Keratinocyte (primary cell): ENCODE measurements around the gene RPL27A. TPM values are rescaled to one million over a fixed set of nuclear protein-coding genes. Genes with fewer than 3 reads are reported as not detected.
A peak's percentile ranks its signal among the peaks of the same experiment; 100 is the strongest.

ENCODE experiments used
- DNase-seq: peaks from one replicate; pipeline ENCODE4 v3.0.0-alpha.2; 2011; ENCODE audit warnings: low read depth, missing footprints, low spot score
- FAIRE-seq: peaks from 2 replicates; lab custom pipeline; 2011; peaks lifted over from hg19 to GRCh38; lab: Jason Lieb, UNC
- H2AFZ ChIP-seq: 2 replicates; pipeline ENCODE4 v1.6.0; 2012; ENCODE audit warnings: low read length, control low read depth, inconsistent platforms; ENCODE audit not compliant: control insufficient read depth
- H3K27ac ChIP-seq: 2 replicates; pipeline ENCODE4 v1.5.1; 2011; ENCODE audit warnings: low read length; ENCODE audit not compliant: control insufficient read depth, insufficient read depth
- H3K27me3 ChIP-seq: 3 replicates; pipeline ENCODE4 v1.6.0; 2011; ENCODE audit warnings: low read length; ENCODE audit not compliant: control insufficient read depth, insufficient read depth; ENCODE audit errors: extremely low read depth
- H3K36me3 ChIP-seq, 2 experiments: 2 replicates in 1 of 2; 3 replicates in 1 of 2; pipeline ENCODE4 v1.5.1; 2011; ENCODE audit warnings: low read length in 2 of 2, mild to moderate bottlenecking in 1 of 2; ENCODE audit not compliant: control insufficient read depth in 2 of 2, insufficient read depth in 2 of 2; ENCODE audit errors: extremely low read depth in 1 of 2
- H3K4me1 ChIP-seq: 3 replicates; pipeline ENCODE4 v1.5.1; 2011; ENCODE audit warnings: low read length; ENCODE audit not compliant: control insufficient read depth, insufficient read depth; ENCODE audit errors: extremely low read depth
- H3K4me2 ChIP-seq: 3 replicates; pipeline ENCODE4 v1.6.0; 2011; ENCODE audit warnings: low read depth, low read length; ENCODE audit not compliant: control insufficient read depth, insufficient read depth; ENCODE audit errors: extremely low read depth
- H3K4me3 ChIP-seq, 3 experiments: fragments of 200-600 bp in 1 of 3; sonication (generic) in 1 of 3; 2 replicates in 2 of 3; 3 replicates in 1 of 3; pipeline ENCODE4 v1.5.1; 2011 to 2016; ENCODE audit warnings: low read length in 3 of 3, mild to moderate bottlenecking in 3 of 3, control low read depth in 2 of 3, inconsistent platforms in 1 of 3, low read depth in 1 of 3, mixed read lengths in 1 of 3, mixed run types in 1 of 3, moderate library complexity in 1 of 3; ENCODE audit not compliant: control insufficient read depth in 2 of 3, insufficient read depth in 2 of 3; ENCODE audit errors: extremely low read depth in 1 of 3
- H3K79me2 ChIP-seq: 2 replicates; pipeline ENCODE4 v1.6.0; 2012; ENCODE audit warnings: low read length; ENCODE audit not compliant: control insufficient read depth, insufficient read depth
- H3K9ac ChIP-seq: 3 replicates; pipeline ENCODE4 v1.6.0; 2011; ENCODE audit warnings: low read length; ENCODE audit not compliant: control insufficient read depth, insufficient read depth; ENCODE audit errors: extremely low read depth
- H3K9me1 ChIP-seq: 3 replicates; pipeline ENCODE4 v1.6.0; 2011; ENCODE audit warnings: low read length; ENCODE audit not compliant: control insufficient read depth, insufficient read depth; ENCODE audit errors: extremely low read depth
- H3K9me3 ChIP-seq: 2 replicates; pipeline ENCODE4 v1.5.1; 2012; ENCODE audit warnings: low read depth, low read length; ENCODE audit not compliant: control insufficient read depth
- H4K20me1 ChIP-seq: 3 replicates; pipeline ENCODE4 v1.6.0; 2011; ENCODE audit warnings: low read length; ENCODE audit not compliant: control insufficient read depth, insufficient read depth; ENCODE audit errors: extremely low read depth
- EZH2 ChIP-seq: IDR thresholded peaks from one replicate; pipeline ENCODE4 v1.6.1; 2012; ENCODE audit warnings: inconsistent platforms, mild to moderate bottlenecking, low read length, moderate library complexity
- dilution Hi-C: fragments of 300-500 bp; cut with MboI; formaldehyde crosslinking; loops from one replicate; pipeline ENCODE4 v1.7.0; 2020; ENCODE audit warnings: low sequenced_read_pairs; ENCODE audit not compliant: extremely low pct_ligation_motif_present
- polyA plus RNA-seq, 5 experiments: library from polyadenylated mRNA; depleted of rRNA in 3 of 5; stranded (reverse) in 3 of 5; stranded (forward) in 1 of 5; unstranded in 1 of 5; fragments of >200 nt; gene quantifications; 1 replicate in 1 of 5; 2 replicates in 3 of 5; 3 replicates in 1 of 5; pipeline versions ENCODE4 v1.2.1 to v1.2.3, GENCODE V29; 2011 to 2012; ENCODE audit warnings: missing spikeins in 2 of 5, low read depth in 1 of 5, low replicate concordance in 1 of 5
- TF ChIP-seq, protein P1 (sequence below), 3 experiments: IDR thresholded peaks in 1 of 3; conservative IDR thresholded peaks in 1 of 3; optimal IDR thresholded peaks in 1 of 3; 2 replicates in 2 of 3; 3 replicates in 1 of 3; pipeline versions ENCODE3 to v1.5.1; 2011; ENCODE audit warnings: low read length in 3 of 3, mild to moderate bottlenecking in 3 of 3, moderate library complexity in 2 of 3, control low read depth in 1 of 3, inconsistent platforms in 1 of 3; ENCODE audit not compliant: insufficient read depth in 2 of 3; ENCODE audit errors: extremely low read depth in 1 of 3

Gene RPL27A
- polyA plus RNA-seq, 1 donor (not counting 4 experiments of a cell fraction or from before 2014, with no cell fraction given), result 1,483 TPM

DNA sequence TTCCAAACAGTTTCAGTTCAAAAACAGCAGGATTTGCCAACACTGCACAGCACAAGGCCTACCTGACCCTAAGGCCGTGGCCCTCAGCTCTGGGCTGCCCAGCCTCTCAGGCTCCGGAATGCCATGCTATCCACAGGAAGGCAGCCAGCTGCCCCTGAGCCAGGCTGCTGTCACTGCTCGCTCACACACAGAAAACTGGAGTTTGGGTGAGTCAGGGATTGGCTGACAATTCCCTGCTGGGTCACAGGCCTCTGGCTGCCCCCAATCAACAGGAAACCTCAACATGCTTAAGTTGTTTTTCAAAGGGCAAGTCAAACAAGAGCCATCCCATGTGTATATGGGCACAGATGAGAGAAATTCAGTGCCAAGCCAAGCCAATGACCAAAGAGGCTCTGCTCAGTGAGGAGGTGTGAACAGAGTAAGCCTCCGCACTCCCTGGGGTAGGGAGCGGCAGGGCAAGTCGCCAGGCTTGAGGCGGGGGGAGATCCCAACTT is 50.2 kb downstream of the RPL27A start:
- no peak for DNase-seq

GRCh38 chr11:8733852-8734251 is 51.3 kb downstream of the RPL27A start:
- no peaks in the 10 kb centered on the region for H4K20me1 ChIP-seq
- no peaks in the 10 kb centered on the region for H3K9me3 ChIP-seq
- H3K4me2 ChIP-seq, result no peak overlapping the region
- dilution Hi-C loops, result no loop called here
- no peaks in the 10 kb centered on the region for H3K27me3 ChIP-seq
- DNase-seq (no peak), FAIRE-seq (no peak)
- H3K4me3 ChIP-seq, result no peak overlapping the region
- no peak overlapping the region for H2AFZ ChIP-seq
- peaks cover 24% of the 10 kb centered on the region for H3K79me2 ChIP-seq
- H3K27ac ChIP-seq, result no peak overlapping the region
- peaks cover 6% of the 10 kb centered on the region for H3K9me1 ChIP-seq
- TF ChIP-seq, protein P1, sequence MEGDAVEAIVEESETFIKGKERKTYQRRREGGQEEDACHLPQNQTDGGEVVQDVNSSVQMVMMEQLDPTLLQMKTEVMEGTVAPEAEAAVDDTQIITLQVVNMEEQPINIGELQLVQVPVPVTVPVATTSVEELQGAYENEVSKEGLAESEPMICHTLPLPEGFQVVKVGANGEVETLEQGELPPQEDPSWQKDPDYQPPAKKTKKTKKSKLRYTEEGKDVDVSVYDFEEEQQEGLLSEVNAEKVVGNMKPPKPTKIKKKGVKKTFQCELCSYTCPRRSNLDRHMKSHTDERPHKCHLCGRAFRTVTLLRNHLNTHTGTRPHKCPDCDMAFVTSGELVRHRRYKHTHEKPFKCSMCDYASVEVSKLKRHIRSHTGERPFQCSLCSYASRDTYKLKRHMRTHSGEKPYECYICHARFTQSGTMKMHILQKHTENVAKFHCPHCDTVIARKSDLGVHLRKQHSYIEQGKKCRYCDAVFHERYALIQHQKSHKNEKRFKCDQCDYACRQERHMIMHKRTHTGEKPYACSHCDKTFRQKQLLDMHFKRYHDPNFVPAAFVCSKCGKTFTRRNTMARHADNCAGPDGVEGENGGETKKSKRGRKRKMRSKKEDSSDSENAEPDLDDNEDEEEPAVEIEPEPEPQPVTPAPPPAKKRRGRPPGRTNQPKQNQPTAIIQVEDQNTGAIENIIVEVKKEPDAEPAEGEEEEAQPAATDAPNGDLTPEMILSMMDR (optimal IDR thresholded peaks at IDR 0.05 in 1 of 3, IDR thresholded peaks at IDR 0.05 in 1 of 3, conservative IDR thresholded peaks at IDR 0.05 in 1 of 3; ENCODE audit: extremely low read depth in 1 of 3, insufficient read depth in 2 of 3, low read length in 3 of 3), result no peak
- TF ChIP-seq EZH2, result no peak
- H3K36me3 ChIP-seq, result peaks cover 5 to 6% of the 10 kb centered on the region in 2 experiments
- no peak overlapping the region for H3K9ac ChIP-seq
- peaks cover 17% of the 10 kb centered on the region for H3K4me1 ChIP-seq

More for the DNA sequence above, 50.2 kb downstream of the RPL27A start:
- no peaks in the 10 kb centered on the region for H4K20me1 ChIP-seq
- H3K79me2 ChIP-seq, result peaks cover 24% of the 10 kb centered on the region
- H3K27ac ChIP-seq, result no peak overlapping the region
- H3K4me2 ChIP-seq, result peak overlapping the region; percentile 42
- dilution Hi-C loops, result no loop called here
- peaks cover 6% of the 10 kb centered on the region for H3K9me1 ChIP-seq
- H2AFZ ChIP-seq, result no peak overlapping the region
- H3K36me3 ChIP-seq, result peaks cover 6% of the 10 kb centered on the region in 2 experiments
- no peak overlapping the region for H3K4me3 ChIP-seq
- TF ChIP-seq, protein P1 (optimal IDR thresholded peaks at IDR 0.05 in 1 of 3, IDR thresholded peaks at IDR 0.05 in 1 of 3, conservative IDR thresholded peaks at IDR 0.05 in 1 of 3; ENCODE audit: extremely low read depth in 1 of 3, insufficient read depth in 2 of 3, low read length in 3 of 3), result no peak
- TF ChIP-seq EZH2, result no peak
- peaks cover 17% of the 10 kb centered on the region for H3K4me1 ChIP-seq
- peak; percentile 69 for FAIRE-seq
- H3K9ac ChIP-seq, result no peak overlapping the region
- no peaks in the 10 kb centered on the region for H3K9me3 ChIP-seq
- H3K27me3 ChIP-seq, result no peaks in the 10 kb centered on the region
